Measurements from ENCODE around the gene ALDH3B1.
A peak's percentile ranks its signal among the peaks of the same experiment; 100 is the strongest.

ALDH3B1 gene

DNA sequence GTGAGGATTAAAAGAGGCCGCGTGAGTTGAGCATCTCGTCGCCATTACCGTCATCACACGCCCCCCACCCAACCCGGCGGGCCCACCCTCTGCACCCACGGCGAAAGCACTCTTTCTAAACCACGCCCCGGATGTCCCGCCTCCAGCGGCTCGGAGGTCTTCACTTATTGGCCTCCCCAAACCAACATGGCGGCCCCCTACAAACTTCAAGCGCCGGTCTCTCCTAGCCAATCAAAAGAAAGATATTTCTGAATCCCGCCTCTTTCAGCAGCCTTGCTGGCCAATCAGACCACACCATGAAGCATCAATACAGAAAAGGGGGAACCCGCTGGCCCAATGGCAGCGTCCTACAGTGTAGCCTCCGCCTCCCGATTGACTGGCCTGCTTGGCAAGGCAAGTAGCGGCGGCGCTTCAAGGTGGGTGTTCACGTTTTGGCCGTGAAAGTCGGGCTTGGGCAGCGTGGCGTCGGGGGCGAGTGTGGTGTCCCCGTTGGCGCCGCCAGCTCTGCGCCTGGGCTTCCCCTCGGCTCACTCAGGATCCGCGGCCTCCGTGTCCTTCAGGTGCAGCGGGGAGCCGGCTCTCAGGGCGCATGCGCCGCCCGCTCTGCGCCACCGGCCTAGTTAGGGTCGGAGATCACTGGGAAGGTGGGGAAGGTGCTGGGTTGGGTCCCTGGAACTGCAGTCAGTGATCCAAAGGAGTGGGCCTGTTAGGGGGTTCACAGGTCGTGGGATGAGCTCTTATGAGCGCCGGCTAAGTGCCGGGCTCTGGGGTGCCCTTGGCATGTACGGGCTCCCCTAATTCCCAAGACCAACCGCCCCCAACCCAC is 20.4 kb downstream of the ALDH3B1 start, which contains the start of gene NDUFS8:
TSS of gene NDUFS8 (plus strand) at position 364 of the 826 bp plus-strand sequence. CDS start 1,471 bp downstream, outside the sequence.
- H3K4me3 ChIP-seq (ENCODE audit: insufficient read depth, low read length, poor library complexity, severe bottlenecking), result peak within 1 kb of the TSS; percentile 95
- H3K79me2 ChIP-seq (ENCODE audit: insufficient read depth, low read length), result peaks cover 19% of the 10 kb centered on the region
- no peaks in the 10 kb centered on the region for H3K27me3 ChIP-seq (ENCODE audit: low read length)
- no peaks in the 10 kb centered on the region for H3F3A ChIP-seq (ENCODE audit: insufficient read depth)
- no peaks in the 10 kb centered on the region for H3K36me3 ChIP-seq (ENCODE audit: low read length)
- H3K27ac ChIP-seq (ENCODE audit: low read depth, low read length), result peak within 1 kb of the TSS; percentile 49
- peak within 1 kb of the TSS; percentile 98 for H3K9ac ChIP-seq (ENCODE audit: low read length)
- H2AFZ ChIP-seq (ENCODE audit: low read depth, low read length, severe bottlenecking), result peak within 1 kb of the TSS; percentile 91
- no peaks in the 10 kb centered on the region for H3K9me2 ChIP-seq (replicated peaks; ENCODE audit: insufficient read depth, low read length)
- peak within 1 kb of the TSS; percentile 92 for H3K4me2 ChIP-seq (ENCODE audit: low read depth, low read length, poor library complexity, severe bottlenecking)
- no peaks in the 10 kb centered on the region for H4K20me1 ChIP-seq (ENCODE audit: low read depth, low read length)
- TF ChIP-seq, protein P1, sequence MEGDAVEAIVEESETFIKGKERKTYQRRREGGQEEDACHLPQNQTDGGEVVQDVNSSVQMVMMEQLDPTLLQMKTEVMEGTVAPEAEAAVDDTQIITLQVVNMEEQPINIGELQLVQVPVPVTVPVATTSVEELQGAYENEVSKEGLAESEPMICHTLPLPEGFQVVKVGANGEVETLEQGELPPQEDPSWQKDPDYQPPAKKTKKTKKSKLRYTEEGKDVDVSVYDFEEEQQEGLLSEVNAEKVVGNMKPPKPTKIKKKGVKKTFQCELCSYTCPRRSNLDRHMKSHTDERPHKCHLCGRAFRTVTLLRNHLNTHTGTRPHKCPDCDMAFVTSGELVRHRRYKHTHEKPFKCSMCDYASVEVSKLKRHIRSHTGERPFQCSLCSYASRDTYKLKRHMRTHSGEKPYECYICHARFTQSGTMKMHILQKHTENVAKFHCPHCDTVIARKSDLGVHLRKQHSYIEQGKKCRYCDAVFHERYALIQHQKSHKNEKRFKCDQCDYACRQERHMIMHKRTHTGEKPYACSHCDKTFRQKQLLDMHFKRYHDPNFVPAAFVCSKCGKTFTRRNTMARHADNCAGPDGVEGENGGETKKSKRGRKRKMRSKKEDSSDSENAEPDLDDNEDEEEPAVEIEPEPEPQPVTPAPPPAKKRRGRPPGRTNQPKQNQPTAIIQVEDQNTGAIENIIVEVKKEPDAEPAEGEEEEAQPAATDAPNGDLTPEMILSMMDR (IDR thresholded peaks at IDR 0.05; ENCODE audit: insufficient read depth, low read length, poor library complexity, severe bottlenecking), result no peak
- no peak for TF ChIP-seq EZH2phosphoT487 (conservative IDR thresholded peaks at IDR 0.05; ENCODE audit: low read length)
- no peaks in the 10 kb centered on the region for H3K9me3 ChIP-seq (ENCODE audit: insufficient read depth, low read length)

DNA sequence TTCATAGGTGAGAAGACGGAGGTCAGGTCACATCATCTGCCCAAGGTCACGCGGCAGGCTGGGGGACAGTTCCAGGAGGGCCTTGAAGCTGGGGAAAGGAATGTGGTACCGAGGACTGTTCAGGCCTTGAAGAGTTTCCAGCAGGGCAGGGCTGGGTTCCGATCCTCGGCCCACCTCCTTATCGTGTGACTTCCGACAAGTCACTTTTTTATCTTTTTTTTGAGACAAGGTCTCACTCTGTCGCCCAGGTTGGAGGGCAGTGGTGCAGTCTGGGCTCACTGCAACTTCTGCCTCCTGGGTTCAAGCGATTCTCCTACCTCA is 21.0 kb downstream of the ALDH3B1 start:
- Histone ChIP-seq H3K79me2 (ENCODE audit: insufficient read depth, low read length) (peaks cover 19% of the 10 kb centered on the region), H3K4me2 (ENCODE audit: low read depth, low read length, poor library complexity, severe bottlenecking) (peak overlapping the region; percentile 92), H3F3A (ENCODE audit: insufficient read depth) (no peaks in the 10 kb centered on the region), H4K20me1 (ENCODE audit: low read depth, low read length) (no peaks in the 10 kb centered on the region), H2AFZ (ENCODE audit: low read depth, low read length, severe bottlenecking) (peak overlapping the region; percentile 91), H3K27me3 (ENCODE audit: low read length) (no peaks in the 10 kb centered on the region), H3K4me3 (ENCODE audit: insufficient read depth, low read length, poor library complexity, severe bottlenecking) (peak overlapping the region; percentile 95), H3K27ac (ENCODE audit: low read depth, low read length) (peak overlapping the region; percentile 49), H3K36me3 (ENCODE audit: low read length) (no peaks in the 10 kb centered on the region), H3K9me3 (ENCODE audit: insufficient read depth, low read length) (no peaks in the 10 kb centered on the region), H3K9me2 (replicated peaks; ENCODE audit: insufficient read depth, low read length) (no peaks in the 10 kb centered on the region), H3K9ac (ENCODE audit: low read length) (peak overlapping the region; percentile 98)
- TF ChIP-seq EZH2phosphoT487 (conservative IDR thresholded peaks at IDR 0.05; ENCODE audit: low read length), result no peak

DNA sequence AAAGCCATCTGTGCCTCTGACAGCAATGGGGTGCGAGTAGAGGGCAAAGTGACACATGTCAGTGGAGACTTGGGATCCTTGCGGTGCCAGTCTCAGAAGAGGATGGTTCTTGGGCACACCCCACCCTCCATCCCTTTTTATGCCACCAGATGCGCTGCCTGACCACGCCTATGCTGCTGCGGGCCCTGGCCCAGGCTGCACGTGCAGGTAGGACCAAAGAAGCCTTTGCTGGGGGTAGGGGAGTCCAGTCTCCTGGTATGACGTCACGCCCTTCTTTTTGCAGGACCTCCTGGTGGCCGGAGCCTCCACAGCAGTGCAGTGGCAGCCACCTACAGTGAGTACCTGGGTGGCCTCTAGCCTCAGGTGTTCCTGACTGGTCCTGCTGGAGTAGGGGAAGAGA is 21.9 kb downstream of the ALDH3B1 start:
- Histone ChIP-seq H3K79me2 (ENCODE audit: insufficient read depth, low read length) (peaks cover 19% of the 10 kb centered on the region), H3K36me3 (ENCODE audit: low read length) (no peaks in the 10 kb centered on the region), H3K9ac (ENCODE audit: low read length) (peak overlapping the region; percentile 98; the same call in 1 of the 2 replicates), H3K4me3 (ENCODE audit: insufficient read depth, low read length, poor library complexity, severe bottlenecking) (no peak overlapping the region), H3K27me3 (ENCODE audit: low read length) (no peaks in the 10 kb centered on the region), H3K4me2 (ENCODE audit: low read depth, low read length, poor library complexity, severe bottlenecking) (peak overlapping the region; percentile 92), H3K9me3 (ENCODE audit: insufficient read depth, low read length) (no peaks in the 10 kb centered on the region), H4K20me1 (ENCODE audit: low read depth, low read length) (no peaks in the 10 kb centered on the region), H2AFZ (ENCODE audit: low read depth, low read length, severe bottlenecking) (no peak overlapping the region), H3K27ac (ENCODE audit: low read depth, low read length) (no peak overlapping the region), H3K9me2 (replicated peaks; ENCODE audit: insufficient read depth, low read length) (no peaks in the 10 kb centered on the region), H3F3A (ENCODE audit: insufficient read depth) (no peaks in the 10 kb centered on the region; the same call in 1 of the 2 replicates)
- TF ChIP-seq, protein P1 (IDR thresholded peaks at IDR 0.05; ENCODE audit: insufficient read depth, low read length, poor library complexity, severe bottlenecking), result no peak
- TF ChIP-seq EZH2phosphoT487 (conservative IDR thresholded peaks at IDR 0.05; ENCODE audit: low read length), result no peak

Data from SU-DHL-6 (cell line).